CD4-positive, alpha-beta T cell treated with Interleukin-6 for 4 hours (primary cell): Measurements from ENCODE around the gene COX8A.

Experiments
- DNase-seq: peaks from one replicate; pipeline ENCODE4 v3.0.0-alpha.2; 2020; ENCODE audit warnings: mixed read lengths

COX8A gene

DNA sequence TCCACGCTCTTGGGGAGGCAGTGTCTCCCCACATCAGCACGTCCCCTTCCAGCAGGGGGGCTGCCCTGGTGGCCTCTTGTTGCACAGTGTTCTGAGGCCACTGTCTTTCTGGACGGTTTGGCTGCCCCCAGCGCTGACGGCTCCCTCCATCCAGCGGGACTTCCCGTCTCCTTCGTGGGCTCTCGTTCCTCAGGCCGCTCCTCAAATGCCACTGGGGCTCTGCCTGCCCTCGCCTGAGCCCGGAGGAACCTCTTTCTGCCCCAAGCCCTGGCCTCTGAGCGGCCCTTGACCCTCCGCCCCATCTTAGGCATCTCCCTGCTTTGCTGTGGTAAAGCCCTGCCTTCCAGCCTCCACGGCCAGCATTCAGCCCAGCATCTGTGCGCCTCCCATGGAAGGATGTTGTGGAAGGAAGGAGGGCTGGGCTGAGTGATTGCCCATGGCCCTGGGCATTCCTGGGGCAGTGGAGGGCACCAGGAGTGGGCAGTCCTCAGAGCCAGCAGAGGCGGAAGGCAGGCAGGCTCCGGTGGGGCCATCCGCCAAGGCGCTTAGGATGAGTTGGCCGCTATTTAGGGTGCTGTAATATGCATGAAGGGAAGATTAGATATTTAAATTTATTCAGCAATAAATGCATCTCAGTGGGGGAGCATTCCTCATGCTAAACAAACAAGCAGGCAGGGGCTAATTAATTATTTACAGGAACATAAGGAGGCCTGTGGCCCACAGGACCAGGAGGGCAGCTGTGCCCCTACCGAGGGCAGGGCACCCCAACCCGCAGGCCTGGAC is 29.6 kb downstream of the COX8A start:
- no peak for DNase-seq

DNA sequence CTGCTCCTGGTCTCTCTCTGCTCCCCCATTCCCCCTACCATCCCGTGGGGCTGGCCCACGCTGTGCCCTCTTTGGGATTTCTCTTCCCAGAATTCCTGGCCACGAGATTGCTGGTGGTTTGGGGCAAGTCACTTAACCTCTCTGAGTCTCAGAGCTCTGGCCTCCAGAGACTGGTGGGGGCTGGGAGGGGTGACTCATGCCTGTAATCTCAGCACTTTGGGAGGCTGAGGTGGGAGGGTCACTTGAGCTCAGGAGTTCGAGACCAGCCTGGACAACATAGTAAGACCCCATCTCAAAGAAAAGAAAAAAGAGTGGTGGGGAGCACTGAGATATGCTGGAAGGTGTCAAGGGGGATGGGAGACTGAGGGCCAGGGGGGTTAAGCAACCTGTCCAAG is 30.2 kb downstream of the COX8A start:
- no peak for DNase-seq

GRCh38 chr11:64005691-64006090 is 31.3 kb downstream of the COX8A start:
- DNase-seq, result no peak

DNA sequence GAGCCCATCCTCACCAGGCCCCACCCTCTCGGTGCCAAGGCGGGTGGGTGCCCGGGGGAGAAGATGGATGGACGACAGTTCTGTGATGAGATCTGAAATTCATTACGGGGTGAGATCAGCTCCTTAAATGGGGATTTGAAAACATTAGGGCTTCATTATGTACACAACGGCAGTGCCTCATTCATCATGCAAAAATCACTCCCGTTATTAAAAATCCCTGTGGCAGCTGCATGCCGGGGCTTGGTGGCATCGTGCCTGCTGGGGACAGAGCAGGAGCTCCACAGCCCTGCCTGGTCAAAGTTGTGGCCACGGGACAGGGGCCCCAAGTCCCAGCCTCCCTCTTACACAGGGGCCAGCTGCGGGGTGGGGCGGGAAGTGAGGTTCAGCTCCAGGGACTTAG is 32.0 kb downstream of the COX8A start:
- DNase-seq, result no peak

- no peak for DNase-seq
These were observed 32.8 kb downstream of the COX8A start for GRCh38 chr11:64007160-64007628.

GRCh38 chr11:64007629-64008282 is 33.3 kb downstream of the COX8A start:
- DNase-seq, result peak; percentile 20

DNA sequence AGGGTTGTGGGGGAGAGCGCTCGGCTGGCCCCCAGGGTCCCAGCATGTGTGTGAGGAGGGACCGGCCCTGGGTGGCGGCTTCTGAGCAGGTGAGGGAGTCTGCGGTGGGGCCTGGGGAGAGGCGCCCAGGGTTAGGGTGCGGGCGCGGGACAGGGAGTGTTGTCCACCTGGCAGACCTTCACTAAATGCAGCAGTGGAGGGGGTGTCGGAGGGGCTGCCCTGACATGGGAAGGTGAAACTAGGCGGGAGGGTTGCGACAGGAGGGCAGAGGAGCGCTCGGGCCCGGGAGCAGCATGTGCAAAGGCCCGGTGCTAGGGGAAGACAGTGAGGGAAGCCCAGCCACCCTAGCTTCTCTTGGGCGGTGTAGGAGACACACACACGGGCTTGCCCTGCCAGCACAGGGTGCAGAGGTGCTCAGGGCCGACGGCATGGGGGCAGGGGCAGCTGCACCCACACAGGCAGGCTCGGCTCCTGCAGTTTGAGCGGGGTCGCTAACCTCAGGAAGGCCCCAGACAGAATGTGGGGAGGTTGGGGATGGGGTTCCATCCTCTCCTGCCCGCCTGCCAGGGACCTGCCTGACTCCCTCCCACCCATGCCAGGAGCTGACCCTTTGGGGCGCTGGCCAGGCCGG is 34.0 kb downstream of the COX8A start:
- DNase-seq, result no peak

DNA sequence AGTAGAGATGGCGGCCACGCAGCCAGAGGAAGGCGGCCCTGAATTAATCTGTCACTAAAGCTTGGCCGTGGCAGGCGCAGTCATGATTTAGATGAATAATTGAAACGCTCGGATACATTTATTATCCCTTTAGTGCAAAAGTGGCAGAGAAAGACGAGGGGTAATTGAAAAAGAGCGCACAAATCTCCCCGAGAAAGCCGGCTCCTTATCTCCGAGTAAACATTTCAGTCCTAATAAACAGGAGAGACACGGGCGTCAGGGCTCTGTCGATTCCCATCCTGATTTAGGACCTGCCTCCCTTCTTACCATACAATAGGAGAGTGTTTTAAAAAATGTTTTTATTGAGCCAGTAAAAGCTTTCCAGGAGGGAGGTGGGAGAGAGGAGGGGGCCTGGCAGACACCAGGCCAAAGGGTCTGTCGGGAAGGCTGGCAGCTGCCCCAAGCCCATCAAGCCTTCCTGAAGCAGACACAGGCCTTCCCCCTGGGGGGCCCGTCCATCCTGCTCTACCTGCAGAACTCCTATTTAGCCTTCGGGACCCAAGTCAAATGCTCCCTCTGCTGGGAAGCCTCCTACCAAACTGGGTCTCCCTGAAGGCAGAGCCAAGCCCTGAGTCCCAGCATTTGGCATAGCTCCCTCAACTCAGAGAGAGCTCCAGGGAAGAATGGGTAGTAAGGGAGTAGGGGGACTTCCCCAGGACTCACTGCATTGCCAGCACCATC is 34.7 kb downstream of the COX8A start:
- no peak for DNase-seq

DNA sequence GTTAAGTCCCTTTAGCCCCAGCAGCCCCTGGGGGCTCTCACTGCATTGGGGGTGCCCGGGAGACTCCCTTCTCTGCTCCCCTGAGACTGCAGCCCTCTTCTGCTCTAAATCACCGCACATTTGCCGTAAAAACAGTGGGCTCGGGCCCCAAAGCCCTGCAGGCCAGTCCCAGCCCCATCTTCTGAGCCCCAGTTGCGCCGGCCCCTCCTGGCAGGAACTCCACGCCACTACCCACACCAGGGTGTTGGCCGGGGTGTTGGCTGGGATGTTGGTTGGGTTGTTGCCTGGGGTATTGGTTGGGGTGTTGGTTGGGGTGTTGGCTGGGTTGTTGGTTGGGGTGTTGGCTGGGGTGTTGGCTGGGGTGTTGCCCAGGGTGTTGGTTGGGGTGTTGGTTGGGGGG is 35.3 kb downstream of the COX8A start:
- no peak for DNase-seq

DNA sequence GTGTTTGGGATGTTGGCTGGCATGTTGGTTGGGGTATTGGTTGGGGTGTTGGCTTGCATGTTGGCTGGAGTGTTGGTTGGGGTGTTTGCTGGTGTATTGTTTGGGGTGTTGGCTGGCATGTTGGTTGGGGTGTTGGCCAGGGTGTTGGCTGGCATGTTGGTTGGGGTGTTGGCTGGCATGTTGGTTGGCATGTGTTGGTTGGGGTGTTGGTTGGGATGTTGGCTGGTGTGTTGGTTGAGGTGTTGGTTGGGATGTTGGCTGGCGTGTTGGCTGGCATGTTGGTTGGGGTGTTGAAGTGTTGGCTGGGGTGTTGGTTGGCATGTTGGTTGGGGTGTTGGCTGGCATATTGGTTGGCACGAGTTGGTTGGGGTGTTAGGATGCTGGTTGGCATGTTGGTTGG is 36.4 kb downstream of the COX8A start:
- DNase-seq, result no peak

- DNase-seq, result no peak
These were observed 37.0 kb downstream of the COX8A start for GRCh38 chr11:64011371-64011770.

DNA sequence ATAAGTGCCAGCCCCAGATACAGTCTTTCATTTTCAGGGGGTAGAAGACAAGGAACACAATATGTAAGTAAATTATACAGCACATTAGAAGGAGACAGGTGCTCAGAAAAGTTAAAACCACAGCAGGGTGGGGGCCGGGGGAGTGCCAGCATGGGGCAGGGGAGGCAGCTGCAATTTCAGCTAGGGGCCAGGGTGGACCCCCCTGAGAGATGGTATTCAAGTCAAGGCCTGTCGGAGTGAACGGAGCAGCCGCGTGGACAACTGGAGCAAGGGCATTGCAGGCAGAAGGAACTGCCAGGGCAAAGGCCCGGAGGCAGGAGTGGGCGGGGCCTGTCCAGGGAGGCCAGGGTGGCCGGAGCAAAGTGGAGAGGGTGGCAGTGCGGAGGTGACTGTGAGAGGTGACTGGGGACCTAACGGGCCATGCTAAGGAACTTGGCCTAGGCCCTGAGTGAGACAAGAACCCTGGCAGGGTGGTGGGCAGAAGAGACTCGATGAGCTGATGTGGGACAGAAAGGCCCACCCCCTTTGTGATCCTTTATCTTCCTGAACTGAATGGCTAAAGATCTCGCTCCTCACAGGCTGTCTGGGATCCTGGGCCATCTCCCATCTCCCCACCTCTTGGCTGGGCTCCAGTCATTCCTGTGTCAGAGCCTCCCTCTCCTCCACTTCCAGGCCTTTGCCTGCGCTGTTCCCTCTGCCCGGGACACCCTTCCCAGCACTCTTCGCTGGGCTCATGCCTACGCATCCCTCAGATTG is 38.9 kb downstream of the COX8A start:
- no peak for DNase-seq

GRCh38 chr11:64014356-64014755 is 39.9 kb downstream of the COX8A start:
- DNase-seq, result no peak

DNA sequence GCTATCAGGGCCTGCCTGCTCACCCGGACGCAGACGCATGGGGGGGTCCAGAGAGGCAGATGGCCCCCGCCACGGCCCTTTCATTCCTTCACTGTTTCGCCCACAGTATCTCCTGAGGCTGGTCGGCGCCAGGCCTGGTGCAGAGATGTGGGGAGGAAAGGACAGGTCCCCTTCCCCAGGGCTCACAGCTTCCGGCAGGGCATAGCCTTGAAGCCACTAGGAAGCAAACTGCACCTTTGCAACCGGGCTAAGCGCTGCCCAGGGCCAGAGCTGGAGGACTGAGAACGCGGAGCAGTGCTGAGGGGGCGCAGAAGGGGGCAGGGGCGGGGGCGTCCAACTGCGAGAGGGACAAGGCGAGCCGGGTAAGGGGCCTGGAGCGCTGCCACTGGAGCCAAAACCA is 41.1 kb downstream of the COX8A start:
- DNase-seq, result no peak

DNA sequence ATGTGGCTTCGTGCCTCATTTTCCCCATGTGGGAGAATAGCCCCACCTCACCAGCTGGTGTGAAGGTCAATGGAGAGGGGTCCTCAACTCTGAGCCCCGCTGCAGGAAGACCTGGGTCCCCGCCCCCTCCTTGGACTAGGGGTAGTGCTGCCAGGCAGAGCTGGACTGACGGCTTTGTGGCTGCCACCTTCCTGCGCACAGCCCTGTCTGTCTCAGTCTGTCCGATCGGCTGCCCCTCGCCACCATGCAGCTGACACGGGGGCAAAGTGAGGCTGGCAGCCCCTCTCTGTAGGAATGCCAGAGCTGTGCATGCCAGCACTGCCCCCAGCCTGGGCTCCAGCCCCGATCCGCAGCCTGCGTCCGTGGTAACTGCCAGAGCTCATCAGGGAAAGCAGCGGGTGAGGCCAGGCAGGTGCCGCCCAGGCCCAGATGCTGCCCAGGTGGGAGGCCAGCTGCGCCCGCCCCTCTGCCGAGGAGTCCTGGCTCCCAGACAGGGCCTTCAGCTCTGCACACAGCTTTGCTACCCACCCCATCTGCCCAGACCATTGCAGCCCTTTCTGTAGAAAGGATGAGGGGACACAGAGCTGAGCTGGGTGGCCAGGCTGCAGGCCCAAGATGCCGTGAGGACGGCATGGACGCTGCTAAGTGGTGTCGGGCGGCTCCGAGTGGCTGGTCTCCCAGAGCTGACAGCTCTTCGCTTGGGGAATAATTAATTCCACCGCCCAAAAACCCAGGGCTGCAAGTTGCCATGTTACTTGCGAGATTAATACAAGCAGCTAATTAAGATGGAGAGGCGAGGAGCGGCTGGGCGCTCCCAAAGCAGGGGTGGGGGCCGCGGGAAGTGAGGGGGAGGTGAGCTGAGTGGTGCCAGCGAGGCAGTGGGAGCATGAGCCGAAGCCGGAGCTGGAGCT is 41.8 kb downstream of the COX8A start:
- no peak for DNase-seq

- DNase-seq, result no peak
These were observed 43.5 kb downstream of the COX8A start for GRCh38 chr11:64017945-64018224.

- DNase-seq, result no peak
These were observed 43.9 kb downstream of the COX8A start for GRCh38 chr11:64018310-64018709.

DNA sequence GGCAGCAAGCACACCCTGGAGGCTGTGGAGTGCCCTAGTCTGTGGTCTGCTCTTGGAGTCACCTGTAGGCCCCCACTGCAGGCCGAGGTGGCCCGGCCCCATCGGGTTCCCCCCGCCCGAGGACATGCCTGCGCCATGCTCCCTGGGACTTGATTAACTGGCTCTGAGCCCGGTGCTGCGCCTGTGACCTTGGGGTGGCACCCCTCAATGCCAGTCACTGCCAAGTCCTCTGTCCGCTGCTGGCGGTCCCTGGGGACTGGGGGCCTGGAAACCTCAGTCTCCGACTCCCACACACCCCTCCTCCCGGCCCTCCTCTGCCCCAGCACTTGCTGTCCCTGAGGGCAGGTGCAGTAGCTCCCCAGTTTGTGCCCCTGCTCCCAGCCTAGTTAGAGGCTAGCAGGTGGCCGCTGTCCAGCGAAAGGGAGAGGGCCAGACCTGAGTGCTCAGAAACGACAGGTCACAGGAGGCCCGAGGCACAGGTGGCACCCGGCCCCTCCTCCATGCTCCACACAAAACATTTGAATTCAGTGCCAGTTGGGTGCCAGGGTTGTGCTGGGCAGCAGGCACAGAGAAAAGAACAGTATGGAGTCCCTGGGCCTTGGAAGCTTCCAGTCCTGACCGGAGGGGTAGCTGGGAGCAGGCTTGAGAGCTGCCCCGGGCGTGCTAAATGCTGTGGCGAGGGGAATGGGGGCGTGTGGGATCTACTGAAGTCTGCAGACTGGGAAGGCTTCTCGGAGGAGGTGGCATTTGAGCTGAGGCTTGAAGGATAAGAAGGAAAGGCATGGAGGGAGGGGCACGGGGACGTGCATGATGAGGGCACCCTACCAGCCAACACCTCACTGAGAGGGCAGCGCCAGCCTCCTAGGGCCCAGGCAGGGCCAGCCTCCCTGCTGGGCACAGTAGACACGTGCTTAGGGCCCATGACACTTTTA is 45.0 kb downstream of the COX8A start:
- no peak for DNase-seq

GRCh38 chr11:64020976-64021756 is 46.7 kb downstream of the COX8A start:
- DNase-seq, result no peak

DNA sequence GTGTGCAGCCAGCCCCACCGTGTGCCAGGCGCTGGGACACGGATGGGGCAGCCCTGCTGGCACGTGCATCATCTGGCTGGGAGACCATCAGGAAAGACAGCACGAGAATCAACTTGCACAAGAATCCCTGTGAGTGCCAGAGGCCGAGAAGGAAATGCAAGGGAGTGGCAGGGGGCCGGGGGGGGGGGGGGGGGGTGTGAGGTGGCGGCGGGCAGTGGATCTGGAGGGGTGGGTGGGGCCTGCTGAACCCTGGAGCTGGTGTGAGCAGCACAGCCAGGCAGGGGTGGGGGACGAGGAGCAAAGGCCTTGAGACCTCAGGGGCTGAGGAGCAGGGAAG is 47.3 kb downstream of the COX8A start:
- DNase-seq, result no peak
